GM19452 (cell line): ENCODE results near the gene PRRG2.
"Not testable (repeated sequence)": the region's sequence is repeated elsewhere in the genome, so short reads cannot be mapped to it uniquely, and the experiment has no call there.

ENCODE experiments used
- ATAC-seq: cut with Tn5 transposase; IDR thresholded peaks from one replicate; pipeline ENCODE4 v1.9.1; 2021; ENCODE audit not compliant: unreplicated experiment

PRRG2 gene

DNA sequence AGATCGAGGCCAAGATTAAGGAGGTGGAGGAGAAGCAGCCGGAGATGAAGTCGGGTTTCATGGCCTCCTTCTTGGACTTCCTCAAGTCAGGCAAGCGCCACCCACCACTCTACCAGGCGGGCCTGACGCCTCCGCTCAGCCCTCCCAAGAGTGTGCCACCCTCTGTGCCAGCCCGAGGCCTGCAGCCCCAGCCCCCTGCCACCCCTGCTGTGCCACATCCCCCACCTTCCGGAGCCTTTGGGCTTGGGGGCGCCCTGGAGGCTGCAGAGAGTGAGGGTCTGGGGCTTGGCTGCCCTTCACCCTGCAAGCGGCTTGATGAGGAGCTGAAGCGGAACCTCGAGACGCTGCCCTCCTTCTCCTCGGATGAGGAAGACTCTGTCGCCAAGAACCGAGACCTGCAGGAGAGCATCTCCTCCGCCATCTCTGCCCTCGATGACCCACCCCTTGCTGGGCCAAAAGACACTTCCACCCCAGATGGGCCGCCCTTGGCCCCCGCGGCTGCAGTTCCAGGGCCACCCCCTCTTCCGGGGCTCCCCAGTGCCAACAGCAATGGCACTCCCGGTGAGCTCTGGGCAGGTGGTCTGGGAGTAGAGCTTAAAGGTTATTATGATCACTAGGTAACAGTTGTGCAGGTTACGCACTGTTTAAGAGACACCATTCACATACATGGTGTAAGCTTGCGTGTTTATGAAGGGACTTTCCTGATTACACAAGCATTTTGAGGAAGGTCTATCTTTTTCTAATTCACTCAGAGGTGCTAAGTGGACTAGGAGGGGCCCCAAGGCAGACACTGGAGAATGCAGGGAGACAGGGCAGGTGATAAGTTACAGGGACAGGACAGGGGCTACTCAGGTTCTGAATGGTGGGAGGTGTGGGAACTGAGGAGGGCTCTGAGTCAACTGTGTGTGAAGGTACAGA is 18.5 kb downstream of the PRRG2 start:
- no peak for ATAC-seq

DNA sequence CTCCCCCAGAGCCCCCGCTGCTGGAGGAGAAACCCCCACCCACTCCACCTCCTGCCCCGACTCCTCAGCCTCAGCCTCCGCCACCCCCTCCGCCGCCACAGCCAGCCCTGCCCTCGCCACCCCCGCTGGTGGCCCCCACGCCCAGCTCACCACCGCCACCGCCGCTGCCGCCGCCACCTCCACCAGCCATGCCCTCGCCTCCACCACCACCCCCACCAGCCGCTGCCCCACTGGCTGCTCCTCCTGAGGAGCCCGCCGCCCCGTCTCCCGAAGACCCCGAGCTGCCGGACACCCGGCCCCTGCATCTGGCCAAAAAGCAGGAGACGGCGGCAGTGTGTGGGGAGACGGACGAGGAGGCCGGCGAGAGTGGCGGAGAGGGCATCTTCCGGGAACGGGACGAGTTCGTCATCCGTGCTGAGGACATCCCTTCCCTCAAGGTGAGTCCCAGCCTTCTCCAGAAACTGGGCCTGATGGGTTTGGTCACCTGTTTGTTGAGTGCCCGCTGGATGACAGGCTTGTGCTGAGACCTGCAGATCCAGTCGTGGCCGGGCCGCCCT is 20.4 kb downstream of the PRRG2 start:
- ATAC-seq = no peak

GRCh38 chr19:49602806-49603205 is 21.7 kb downstream of the PRRG2 start:
- ATAC-seq = no peak

DNA sequence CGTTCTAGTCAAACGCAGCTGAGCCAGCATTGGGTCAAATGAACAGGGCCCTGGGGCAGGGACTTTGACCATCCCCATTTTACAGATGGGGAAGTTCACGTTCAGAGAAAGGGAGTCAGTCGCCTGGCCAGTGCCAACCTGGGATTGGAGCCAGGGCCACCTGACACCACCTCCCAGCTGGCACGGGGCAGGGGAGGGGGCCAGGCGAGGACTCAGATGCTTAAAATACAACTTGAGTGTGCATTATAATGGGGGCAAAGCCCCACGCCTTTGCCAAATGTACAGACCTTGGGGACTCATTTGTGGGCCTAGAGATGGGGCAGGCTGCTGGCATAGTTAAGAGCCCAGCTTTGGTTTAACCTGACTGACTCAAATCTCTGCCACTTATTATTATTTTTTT is 24.5 kb downstream of the PRRG2 start:
- ATAC-seq = no peak

GRCh38 chr19:49609499-49610092 is 28.5 kb downstream of the PRRG2 start:
- no peak for ATAC-seq

DNA sequence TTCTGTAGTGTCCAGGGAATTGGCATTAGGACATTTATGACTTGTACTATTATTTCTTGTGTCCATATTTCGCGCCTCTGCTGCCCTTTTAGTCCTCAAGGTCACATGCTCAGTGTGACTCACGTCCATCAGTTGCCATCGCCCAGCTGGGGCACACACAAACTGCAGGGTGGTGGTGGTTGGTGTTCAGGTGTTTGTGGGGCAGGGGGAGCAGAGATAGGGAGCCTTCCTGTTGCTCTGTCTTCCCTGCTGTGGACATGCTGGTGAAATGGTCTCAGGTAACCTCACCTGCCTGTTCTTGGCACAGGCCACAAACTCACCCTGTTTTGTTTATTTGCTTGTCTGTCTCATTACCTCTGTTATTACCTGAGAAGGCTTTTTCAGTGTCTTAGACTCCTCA is 32.3 kb downstream of the PRRG2 start:
- no peak for ATAC-seq

- ATAC-seq = no peak
Observed at GRCh38 chr19:49614096-49614833, 33.1 kb downstream of the PRRG2 start.

- ATAC-seq = no peak
Observed at GRCh38 chr19:49615861-49616260, 34.7 kb downstream of the PRRG2 start.

DNA sequence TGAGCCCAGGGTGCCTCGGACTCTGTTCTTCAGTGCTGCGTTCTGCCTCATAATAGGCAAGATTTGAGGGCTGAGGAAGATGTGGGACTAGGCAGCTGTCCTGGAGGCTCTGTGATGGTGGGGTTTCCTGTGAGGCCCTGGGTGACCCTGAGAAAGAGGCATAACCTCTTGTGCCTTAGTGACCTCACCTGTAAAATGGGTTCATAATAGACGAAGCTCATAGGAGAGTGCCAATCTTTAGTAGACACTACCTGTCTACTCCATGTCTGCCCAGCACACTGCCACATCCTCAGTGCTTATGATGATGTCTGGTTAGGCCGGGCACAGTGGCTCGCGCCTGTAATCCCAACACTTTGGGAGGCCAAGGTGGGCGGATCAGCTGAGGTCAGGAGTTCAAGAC is 35.4 kb downstream of the PRRG2 start:
- no peak for ATAC-seq

DNA sequence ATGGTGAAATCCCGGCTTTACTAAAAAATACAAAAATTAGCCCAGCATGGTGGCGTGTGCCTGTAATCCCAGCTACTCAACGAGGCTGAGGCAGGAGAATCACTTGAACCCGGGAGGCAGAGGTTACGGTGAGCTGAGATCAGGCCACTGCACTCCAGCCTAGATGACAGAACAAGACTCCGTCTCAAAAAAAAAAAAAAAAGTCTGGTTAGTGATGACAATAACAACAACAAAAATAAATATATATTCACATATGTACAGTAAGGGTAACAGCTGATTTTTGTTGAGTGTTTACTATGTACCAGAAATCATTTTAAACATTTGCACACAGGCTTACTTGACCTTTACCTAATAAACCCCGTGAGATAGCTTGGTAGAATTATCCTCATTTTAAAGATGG is 35.8 kb downstream of the PRRG2 start:
- ATAC-seq = no peak

DNA sequence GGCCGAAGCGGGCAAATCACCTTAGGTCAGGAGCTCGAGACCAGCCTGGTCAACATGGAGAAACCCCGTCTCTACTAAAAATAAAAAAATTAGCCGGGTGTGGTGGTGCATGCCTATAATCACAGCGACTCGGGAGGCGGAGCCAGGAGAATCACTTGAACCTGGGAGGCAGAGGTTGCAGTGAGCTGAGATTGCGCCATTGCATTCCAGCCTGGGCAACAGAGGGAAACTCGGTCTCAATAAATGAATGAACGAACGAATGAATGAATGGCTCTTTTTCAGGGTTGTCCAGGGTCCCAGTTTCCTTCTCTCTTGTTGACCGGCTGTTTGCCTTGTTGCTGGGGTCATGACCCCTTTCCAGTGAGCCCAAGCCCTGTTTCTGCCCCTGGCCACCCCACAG is 36.7 kb downstream of the PRRG2 start:
- not testable (repeated sequence) for ATAC-seq

GRCh38 chr19:49624967-49625910 is 44.1 kb downstream of the PRRG2 start:
- no peak for ATAC-seq

DNA sequence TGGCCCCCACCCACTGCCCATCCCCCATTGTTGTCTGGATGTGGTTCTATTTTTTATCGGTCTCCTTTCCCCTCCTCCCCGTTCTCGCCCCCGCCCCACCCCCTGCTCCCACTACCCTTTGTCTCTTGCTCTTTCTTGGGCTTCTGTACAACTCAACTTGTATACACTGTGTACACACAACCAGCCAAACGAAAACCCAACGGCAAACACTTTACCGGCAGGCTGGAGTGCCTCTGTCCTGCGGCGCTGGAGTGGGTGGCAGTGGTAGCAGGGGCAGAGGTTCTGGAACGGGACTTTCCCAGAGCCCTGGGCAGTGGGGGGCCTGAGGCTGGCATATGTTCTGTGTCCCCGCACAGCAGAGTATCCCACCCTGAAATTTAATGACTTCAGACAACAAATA is 45.1 kb downstream of the PRRG2 start:
- ATAC-seq = no peak

GRCh38 chr19:49629659-49630058 is 48.5 kb downstream of the PRRG2 start:
- no peak for ATAC-seq

DNA sequence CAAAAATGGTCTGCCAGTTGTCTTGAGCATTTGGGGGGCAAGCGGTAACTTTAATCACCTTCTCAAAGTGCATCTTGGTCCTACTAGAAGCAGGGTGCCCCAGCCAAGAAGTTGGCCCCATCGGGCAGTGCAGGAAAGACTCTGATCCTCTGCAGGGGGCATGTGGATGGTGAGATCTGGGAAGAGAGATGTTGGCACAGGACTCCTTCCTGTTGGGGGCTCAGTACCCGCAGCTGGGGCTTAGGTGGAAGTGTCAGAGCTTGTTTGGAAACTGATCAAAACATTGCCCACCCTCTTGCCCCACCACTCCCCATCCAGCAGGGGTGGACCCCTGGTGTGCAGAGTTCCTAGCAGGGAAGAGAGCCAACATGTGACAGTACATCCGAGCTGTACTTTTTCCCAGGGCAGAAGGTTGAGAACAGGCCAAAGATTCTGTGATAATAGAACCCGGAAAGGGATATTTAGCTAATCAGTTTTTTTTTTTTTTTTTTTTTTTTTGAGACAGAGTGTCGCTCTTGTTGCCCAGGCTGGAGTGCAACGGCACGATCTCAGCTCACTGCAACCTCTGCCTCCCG is 50.0 kb downstream of the PRRG2 start:
- ATAC-seq = no peak

DNA sequence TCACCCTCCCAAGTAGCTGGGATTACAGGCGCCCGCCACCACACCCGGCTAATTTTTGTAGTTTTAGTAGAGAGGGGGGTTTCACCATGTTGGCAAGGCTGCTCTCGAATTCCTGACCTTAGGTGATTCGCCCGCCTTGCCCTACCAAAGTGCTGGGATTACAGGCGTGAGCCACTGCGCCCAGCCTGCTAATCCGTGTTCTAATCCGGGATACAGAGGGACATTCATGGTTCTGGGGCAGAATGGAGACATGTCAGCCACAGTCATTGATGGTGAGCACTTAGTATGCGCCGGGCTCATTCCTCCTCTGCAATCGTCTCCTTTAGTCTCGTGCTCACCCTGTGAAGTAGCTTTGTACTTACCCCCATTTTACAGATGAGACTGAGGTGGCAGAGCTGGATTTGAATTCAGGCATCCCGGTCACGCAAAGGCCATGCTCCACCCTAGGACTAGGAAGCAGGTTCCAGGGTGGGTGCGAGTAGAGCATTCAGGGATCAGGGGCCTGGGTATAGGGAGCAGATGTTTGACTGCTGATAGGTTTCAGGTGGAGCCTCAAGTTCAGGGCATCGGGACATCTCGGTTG is 50.6 kb downstream of the PRRG2 start:
- ATAC-seq = no peak

GRCh38 chr19:49632576-49632975 is 51.5 kb downstream of the PRRG2 start:
- no peak for ATAC-seq

- ATAC-seq = not testable (repeated sequence)
Observed at GRCh38 chr19:49633273-49633672, 52.2 kb downstream of the PRRG2 start.

DNA sequence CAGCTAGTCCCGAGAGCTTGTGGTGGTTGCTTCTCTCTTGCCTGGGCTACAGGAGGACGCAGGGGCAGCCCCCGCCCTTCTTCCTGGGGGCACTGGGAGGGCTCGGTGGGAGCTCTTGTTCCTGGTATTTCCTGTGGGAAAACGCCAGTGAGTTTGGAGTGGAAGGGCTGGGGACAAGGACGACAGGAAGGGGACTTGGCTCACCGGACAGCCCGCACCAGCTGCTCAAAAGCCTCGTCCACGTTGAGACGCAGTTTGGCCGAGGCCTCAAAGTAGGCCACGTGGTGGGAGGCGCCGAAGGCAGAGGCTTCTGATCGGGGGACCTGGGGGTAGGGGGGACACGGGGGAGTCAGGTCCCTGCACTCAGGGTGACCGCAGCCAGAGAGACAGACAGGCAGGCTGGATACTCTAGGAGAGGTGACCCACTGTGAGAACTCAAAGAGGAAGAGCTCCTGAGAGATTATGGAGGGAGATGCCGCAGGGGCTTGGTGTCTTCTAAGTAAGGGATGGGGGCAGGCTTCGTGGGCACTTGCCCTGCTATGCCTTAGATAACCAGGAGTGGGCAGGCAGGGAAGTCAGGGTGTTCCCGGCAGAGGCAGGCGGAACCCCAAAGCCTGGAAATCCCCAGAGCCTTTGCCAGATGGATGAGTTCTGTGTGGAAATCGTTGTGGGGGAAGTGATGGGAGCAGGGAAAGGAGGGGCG is 54.6 kb downstream of the PRRG2 start:
- no peak for ATAC-seq
